HG02610 (cell line): ENCODE measurements around the gene EFR3B.
"Not testable (repeated sequence)": the region's sequence is repeated elsewhere in the genome, so short reads cannot be mapped to it uniquely, and the experiment has no call there.

ENCODE experiments used
- ATAC-seq: cut with Tn5 transposase; IDR thresholded peaks from one replicate; pipeline ENCODE4 v1.9.1; 2021; ENCODE audit warnings: mild to moderate bottlenecking, moderate library complexity; ENCODE audit not compliant: unreplicated experiment

The EFR3B gene, protein sequence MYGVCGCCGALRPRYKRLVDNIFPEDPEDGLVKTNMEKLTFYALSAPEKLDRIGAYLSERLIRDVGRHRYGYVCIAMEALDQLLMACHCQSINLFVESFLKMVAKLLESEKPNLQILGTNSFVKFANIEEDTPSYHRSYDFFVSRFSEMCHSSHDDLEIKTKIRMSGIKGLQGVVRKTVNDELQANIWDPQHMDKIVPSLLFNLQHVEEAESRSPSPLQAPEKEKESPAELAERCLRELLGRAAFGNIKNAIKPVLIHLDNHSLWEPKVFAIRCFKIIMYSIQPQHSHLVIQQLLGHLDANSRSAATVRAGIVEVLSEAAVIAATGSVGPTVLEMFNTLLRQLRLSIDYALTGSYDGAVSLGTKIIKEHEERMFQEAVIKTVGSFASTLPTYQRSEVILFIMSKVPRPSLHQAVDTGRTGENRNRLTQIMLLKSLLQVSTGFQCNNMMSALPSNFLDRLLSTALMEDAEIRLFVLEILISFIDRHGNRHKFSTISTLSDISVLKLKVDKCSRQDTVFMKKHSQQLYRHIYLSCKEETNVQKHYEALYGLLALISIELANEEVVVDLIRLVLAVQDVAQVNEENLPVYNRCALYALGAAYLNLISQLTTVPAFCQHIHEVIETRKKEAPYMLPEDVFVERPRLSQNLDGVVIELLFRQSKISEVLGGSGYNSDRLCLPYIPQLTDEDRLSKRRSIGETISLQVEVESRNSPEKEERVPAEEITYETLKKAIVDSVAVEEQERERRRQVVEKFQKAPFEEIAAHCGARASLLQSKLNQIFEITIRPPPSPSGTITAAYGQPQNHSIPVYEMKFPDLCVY

DNA sequence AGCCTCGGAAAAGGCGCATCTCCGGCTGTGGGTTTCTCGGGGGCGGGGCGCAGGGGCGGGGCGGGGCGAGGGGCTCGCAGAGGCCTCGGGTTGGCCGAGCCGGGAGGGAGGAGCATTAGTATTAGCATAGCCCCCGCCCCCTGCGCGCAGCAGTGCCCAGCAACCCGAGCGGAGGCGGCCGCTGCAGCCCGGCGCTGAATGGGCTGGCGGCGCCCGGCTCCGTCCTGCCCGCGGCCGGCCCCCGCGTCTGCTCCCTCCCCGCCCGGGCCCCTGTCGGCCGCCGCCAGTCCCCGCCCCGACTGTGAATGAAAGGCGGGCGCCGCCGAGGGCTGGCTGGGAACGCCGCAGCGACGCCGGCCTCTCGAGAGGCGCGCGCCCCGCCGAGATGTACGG is at the start of gene EFR3B:
Gene EFR3B (plus strand): TSS at position 149 of the 393 bp plus-strand sequence. CDS start 237 bp downstream, at position 386.
- ATAC-seq = peak; percentile 92

DNA sequence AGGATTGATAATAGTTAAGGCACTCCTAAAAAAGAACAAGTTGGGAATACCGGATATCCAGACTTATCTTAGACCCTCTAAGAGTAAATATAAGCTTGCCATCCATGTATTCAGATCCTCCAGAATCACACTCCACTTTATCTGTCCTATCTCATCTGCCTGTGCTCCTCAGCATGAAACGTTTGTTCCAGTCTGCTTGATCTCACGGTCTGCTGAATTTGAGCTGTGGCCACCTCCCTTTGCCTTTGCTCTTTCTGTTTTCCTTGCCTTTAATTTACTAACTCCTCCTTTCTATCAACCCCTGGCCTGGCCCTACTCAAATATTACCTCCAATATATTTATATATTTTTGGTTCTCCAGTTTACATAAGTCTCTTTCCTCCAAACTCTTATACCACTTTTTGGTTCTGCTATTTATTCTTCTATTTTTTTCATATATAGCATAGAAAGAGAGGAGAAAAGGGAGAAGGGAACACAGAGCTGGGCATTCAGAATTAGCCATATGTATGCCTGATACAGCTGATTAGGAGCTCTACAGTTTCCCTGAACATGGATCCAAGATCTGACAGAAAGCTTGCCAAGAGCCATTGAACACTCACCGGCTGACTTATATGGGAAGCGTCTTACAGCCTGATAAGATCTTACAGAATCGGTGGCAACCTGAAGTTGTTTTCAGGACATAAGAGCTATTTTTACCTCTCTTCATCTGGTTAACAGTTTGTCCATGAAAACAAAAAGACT is 48.3 kb upstream of the EFR3B start:
- ATAC-seq = no peak

DNA sequence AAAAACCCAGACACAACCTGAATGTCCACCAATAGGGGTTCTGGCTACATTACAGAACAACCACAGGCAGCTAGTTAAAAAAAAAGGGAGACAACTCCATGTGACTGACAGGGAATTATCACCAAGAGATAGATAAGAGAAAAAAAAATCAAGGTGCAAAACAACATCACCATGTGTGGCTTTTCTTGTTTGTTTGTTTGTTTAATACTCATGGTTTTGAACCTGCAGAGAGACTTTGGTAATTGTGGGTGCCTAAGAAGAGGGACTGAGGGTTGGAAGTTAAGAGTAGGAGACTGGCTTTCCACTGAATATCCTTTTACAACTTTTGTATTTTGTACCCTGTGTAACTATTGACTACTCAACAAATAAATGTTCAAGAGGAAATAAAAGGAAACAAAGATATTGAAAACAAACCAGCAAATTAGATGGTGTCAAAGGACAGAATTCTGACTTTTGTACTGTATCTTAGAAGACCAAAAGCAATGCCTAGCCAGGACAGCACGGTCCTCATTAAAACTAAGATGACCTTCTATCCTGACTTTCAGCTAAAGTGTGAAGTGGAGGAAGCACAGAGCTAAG is 47.6 kb upstream of the EFR3B start:
- ATAC-seq = no peak

DNA sequence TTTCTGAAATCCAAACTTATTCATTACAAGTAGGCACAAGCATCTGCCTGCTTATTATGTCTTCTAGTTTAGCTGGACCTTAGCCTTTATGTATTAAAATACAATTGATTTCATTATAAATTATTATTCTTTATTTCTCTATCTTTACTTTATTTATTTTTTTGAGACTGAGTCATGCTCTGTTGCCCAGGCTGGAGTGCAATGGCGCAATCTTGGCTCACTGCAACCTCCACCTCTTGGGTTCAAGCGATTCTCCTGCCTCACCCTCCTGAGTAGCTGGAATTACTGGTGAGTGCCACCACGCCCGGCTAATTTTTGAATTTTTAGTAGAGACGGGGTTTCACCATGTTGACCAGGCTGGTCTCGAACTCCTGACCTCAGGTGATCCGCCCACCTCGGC is 42.8 kb upstream of the EFR3B start:
- not testable (repeated sequence) for ATAC-seq

DNA sequence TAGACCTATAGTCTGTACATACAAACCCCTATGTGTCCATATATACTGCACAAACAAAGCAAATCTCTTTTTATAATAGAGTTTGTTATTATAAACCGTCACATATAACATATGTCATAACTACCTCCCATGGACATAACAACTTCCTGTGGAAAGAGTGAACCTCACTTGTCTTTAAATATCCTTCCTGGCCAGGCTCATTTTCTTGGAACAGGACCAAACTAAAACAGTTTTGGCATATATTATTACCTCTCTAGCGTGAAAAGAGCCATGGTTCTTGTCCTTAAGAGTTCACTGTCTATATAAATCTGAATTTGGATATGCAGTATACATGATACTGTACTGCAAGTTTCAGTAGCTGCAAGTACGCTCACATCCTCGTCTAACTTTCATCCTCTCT is 41.8 kb upstream of the EFR3B start:
- ATAC-seq = no peak

DNA sequence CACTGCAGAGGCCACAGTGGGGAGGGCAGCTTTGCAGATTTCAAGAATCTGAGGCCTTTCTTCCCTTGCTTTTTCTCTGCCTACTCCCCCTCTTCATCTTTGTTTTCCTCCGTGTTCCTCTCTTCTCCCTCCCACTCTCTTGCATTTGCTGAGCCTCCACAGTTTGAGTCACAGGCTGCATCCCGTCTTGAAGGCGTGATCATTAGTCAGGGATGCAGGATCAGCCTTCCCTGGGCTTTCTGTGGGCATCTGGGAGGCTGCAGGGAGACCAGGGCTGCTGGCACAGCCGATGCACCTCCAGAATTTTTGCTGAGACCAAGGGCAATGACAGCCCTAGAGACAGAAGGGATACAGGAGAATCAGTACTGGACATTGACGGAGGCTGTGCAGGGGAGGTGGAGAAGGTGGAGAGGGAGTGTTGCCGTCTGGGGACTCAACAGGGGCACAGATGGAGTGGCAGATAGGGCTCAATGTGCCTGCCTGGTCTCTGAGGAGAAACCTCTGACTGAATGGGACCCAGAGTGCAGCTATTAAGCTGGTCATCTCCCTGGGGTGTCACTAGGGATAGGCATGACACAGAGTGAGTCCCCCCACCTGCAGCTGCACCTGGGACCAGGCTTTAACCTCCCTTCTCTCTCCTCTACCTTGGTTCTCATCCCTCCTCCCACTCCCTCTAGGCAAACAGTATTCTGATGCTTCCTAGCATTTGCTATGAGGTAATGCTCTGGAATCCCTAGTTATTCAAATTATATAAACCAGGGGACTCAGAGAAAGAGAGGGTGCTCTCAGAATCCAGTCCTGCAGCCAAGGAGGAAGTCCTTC is 41.2 kb upstream of the EFR3B start:
- ATAC-seq = no peak

DNA sequence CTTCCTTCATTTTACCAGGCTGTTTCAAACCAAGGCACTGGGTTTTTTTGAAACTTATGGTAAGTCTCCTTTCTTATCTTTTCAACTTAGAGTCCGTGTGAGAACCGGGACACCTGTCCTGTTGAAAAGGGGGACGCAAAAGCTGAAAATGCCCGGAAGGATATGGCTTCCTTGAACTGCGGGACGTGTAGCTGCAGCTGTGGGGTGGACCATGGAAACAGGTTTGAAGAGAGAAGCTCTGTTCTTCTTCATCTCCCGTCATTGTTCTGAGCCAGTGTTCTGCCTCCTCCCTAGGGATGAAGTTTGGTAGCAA is 40.6 kb upstream of the EFR3B start:
- ATAC-seq = no peak

DNA sequence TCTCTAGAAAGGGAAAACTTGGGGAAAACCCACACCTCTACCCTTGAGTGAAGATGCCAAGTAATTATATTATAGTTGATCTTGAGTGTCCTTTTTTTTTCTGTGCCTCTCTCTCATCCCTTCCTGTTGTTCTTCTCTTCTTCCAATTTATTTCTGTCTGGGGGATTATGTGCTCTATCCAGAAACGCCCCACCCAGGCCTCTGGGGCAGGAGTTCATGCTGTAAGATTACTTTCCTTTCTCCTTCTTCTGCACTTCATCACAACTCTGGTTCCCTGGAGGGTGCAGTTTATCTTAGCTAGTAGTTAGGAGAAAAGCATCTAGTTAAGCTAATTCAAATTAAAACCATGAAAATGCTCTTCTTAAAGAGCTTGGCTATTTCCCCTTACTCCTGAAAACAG is 39.8 kb upstream of the EFR3B start:
- ATAC-seq = no peak

DNA sequence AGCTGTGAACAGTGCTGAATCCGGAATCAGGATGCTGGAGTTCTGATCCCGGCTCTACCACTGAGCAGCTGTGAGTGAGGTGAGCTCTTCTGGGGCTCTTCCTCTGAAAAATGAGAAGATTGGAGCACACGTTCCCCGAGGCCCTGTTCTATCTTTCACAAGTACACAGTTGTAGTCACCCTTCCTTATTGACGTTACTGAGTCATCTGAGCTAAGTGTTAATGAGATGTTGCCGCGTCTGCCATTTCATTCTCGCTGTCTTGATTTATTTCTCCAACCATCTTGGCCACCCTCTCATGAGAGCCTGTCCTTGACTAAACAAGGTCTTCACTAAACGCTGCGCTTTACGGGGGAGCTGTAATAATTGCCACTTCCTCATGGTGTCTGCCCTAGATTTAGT is 31.9 kb upstream of the EFR3B start:
- no peak for ATAC-seq

DNA sequence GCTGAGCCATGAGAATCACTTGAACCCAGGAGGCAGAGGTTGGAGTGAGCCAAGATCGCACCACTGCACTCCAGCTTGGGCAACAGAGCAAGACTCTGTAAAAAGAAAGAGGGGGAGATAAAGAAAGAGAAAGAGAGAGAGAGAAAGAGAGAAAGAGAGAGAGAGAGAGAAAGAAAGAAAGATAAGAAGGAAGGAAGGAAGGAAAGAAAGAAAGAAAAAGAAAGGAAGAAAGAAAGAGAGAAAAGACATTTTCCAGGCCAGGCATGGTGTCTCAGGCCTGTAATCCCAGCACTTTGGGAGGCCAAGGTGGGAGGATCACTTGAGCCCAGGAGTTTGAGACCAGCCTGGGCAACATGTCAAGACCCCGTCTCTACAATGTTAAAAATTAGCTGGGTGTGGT is 30.5 kb upstream of the EFR3B start:
- ATAC-seq = not testable (repeated sequence)

DNA sequence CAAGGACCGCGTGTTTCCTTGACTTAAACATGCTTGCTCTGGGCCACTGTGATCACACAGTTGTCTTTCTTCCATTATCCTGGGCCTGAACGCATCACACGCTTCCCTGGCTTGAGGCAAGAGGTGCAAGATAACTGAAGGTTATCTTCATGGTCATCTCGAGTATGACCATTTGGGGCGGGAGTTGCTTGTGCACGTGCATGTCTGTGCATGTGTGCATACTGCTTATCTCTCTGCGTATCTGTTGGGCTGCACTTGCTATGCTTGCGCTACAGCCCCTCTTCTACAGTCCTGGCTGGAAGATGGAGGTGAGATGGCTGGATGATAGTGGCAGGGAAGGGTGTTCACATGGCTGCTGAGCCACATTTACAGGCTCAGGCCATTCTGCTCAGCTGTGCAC is 27.2 kb upstream of the EFR3B start:
- no peak for ATAC-seq

DNA sequence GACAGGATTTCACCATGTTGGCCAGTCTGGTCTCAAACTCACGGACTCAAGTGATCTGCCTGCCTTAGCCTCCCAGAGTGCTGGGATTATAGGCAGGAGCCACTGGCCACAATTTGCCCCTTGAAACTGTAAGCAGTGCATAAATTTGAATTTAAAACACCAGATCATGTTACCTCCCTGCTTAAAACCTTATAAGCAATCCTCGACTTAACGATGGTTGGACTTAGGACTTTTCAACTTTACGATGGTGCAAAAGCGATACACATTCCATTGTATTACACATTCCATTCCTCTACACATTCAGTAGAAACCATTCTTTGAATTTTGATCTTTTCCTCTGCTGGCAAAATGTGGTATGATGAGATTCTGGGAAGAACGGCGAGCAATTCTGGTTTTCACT is 23.2 kb upstream of the EFR3B start:
- ATAC-seq = no peak

DNA sequence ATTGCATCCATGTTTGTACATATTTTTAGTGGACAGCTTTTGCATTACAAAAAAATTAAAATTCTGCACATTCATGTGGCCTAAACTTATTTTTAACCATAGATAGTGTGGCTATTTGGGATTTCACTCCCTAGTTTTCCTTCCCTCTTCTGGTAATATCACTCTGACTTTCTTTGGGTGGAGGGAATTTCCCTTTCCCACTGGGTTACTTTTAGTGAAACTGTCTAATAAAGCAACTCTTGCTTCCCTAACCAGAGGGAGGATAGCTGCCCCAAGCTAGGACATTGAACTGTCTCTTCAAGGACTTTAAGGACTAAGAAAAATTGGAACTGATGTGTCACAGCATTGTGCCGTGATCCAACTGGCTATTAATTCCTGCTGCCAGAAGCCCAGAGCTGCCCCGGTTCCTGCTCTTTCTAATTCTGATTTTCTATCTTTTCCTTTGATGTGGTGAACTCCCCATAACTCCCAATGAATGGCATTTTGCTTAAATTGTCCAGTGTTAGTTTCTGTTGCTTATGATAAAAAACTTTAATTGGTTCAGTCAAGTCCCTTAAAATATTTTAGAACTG is 20.0 kb upstream of the EFR3B start:
- ATAC-seq = no peak

DNA sequence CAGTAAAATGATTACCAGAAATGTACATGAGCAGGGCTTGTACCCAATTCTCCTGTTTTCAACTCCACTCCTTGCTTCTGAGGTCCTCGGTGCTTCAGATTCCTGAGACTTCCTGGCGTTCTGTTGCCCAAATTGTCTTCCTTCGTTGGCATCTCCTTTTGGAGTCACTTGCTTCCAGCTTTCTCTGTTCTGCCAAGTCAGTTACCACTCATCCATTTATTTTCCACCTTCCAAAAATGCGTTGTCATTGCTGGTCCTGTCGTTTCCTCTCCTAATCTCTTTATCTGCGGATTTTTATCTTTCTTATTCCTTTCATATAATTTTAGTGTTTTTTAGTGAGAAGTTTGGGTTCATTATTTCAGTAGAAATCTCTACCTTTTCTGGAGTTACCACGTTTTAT is 18.5 kb upstream of the EFR3B start:
- no peak for ATAC-seq

DNA sequence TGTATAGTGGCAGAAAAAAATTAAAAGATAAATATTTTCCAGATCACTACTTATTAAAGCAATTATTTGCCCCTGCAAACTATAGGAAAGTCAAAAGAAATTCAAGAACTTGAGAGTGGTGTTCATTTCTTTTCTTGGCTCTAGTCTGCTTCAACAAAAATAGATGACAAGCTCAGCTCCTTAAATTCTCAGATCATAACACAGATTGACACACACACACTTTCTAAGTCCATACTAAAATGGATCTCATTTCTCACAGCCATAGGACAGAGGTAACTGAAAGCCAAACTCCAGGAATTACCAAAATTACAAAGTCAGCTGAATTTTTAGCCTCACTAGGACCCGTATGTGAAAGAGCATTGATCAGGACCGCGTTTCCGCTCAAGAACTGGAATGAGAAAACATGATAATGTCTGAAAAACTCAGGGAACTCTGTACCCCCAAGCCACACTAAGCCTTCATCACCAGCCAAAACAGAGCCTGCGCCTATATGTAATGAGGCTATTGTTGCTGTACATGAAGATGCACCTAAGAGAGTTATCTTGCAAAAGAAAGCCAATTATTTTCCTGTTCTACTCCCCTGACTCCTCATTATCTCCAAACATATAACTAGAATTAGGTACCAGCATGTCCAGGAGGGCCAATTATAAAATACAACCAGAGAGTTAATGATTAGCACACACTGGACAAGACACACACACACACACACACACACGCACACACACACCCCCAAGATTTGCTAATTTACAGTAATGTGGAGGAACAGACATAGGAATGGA is 16.5 kb upstream of the EFR3B start:
- no peak for ATAC-seq

DNA sequence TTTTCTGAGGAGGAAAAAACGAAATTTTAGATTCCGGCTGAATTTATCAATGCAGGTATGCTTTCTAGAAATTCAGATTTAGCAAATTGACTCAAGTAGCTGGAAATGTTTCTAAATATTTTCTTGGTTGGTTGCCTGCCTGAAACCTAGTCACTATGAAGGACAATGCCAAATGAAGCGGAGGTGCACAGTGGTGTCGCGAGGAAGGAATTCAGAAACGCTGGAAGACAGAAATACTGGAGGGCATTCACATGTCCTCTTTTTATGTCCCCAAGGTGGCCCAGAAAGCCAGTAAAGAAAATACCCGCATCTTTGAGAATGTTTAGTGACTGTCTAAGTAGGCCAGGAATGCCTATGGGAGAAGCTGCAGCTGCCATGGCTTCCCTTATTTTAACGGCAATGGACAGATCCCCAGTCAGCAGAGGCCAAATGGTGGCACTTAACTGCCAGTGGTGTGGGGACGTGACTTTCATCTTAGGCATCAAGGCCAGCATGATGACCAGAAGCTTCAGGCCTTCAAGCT is 15.8 kb upstream of the EFR3B start:
- ATAC-seq = no peak

DNA sequence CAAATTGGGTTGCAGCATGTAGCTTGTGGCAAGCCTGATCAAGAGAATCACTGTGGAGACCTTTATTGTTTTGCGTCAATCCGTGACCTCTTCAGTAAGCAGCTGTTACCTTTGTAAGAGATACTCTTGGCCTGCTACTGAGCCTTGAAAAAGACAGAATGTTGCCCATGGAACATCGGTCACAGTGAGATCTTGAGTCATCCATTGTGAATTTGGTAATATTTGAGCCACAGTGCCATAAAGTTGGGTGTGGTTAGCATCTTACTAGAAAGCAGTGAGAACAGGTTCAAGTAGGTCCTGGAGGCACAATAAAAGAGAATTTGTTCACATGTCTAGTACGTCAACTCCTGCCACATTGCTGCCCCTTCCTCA is 12.7 kb upstream of the EFR3B start:
- ATAC-seq = no peak

DNA sequence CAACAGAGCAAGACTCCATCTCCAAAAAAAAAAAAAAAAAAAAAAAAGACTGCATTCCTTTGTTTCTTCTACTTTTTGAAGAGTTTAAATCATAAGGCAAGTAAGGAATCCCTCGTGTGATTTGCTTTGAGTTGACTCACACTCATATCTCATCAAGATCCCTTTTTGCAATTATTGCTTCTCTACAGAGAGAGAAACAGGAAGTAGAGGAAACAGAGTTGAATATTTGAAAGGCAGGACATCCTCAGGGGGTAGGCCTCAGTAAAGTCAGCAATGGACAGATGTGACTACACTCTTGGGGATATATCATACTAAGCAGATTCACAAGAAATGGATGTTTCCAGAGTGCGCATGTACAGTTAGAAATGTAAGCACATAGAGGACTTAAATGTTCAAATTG is 11.2 kb upstream of the EFR3B start:
- ATAC-seq = no peak

DNA sequence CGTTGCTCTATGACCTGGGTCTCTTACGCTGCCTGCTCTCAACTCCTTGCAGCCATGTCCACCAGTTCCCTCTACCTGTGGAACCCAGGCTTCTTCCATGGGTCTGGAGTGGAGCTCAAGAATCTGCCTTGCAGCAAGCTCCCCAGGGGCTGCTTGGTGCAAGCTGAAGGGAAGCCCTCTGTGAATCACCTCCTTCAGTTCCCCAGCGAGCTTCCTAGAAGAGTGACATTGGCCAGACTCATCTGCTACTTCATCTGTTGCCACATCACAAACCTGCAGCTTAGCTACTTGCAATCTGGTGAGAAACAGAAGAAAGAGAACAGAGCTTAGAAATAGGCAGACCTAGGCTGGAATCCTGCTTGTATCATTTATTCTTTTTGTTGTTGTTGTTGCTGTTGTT is 9.8 kb upstream of the EFR3B start:
- ATAC-seq = no peak
